AG09319 (cell line): ENCODE measurements around the gene SF1.

Experiments used
- DNase-seq: peaks from one replicate; pipeline ENCODE4 v3.0.0-alpha.2; 2010; ENCODE audit warnings: low read depth; ENCODE audit errors: extremely low read depth
- CTCF ChIP-seq: IDR thresholded peaks from 2 replicates; pipeline ENCODE4 v1.5.1; 2011; ENCODE audit warnings: low read depth, mild to moderate bottlenecking, inconsistent platforms, low read length, moderate library complexity

SF1 gene

GRCh38 chr11:64803846-64804345 is 25.6 kb upstream of the SF1 start:
- DNase-seq, result no peak
- TF ChIP-seq CTCF, result no peak

DNA sequence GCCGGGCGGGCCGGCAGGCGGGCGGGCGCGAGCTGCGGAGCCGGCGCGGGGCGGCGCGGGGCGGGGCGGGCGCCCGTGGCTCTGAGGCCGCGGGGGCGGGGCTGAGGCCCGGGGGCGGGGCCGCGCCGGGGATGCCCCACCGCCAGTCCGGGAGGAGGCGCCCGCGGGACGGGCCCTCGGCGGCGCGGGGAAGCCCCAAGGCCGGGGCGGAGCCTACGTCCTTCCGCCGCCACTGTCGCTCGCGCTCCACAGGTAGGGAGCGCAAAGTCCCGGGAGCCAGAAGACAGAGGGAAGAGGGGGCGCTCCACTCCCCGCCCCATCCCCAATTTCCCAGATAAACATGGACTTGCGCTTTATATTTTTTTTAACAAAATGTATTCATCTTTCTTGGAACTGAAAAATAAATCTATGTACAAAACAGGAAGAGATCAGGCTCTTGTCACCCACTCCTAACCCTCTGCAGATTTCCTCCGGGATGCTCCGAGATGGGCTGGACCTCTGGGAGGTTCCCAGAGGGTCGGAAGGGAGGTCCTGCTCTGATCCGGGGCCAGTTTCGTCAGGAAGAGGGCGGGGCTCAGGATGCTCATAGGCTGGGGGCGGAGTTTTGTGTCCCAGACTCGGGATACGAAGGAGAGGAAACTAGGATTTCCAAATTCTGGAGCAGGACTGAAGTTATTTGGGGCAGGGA is 25.0 kb upstream of the SF1 start, which contains the start of gene MAP4K2:
Gene MAP4K2, minus strand, starts transcription at position 57 of the 688 bp plus-strand sequence. CDS start 65 bp downstream, outside the sequence.
- TF ChIP-seq CTCF, result no peak; the same call in 1 of the 2 replicates

DNA sequence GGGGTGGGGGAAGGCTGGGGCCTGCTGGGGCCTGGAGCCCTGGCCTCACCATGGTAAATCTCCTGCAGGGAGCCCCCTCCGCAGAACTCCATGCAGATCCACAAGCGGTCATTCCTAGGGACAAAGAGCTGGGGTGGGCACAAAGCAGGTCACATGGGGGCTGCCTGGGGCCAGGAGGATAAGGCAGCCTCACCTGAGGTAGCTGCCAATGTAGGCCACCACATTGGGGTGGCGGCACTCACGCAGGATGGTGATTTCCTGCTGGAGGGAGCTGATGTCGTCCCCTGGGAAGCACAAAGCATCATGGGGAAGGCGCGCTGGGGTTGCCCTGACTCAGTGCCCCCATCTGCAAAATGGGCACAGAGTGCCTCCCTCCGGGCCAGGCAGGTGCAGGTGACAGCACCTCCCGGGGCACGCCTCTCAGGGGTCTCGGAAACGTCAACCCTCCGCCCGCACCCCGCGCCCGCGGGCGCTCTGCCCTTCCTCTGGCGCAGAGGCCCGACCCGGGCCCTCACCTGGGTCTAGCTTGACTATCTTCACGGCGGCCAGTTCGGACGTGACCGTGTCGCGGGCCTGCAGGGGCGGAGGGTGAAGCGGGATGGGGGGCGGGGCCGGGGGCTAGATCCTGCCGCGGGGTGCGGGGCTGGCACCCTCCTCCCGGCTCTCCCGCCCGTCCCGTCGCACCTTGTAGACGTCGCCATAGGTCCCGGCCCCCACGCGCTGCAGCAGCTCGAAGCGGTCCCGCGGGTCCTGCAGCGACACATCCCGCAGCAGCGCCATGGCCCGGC is 24.2 kb upstream of the SF1 start:
- DNase-seq, result no peak
- no peak for TF ChIP-seq CTCF

More for the DNA sequence above, 25.0 kb upstream of the SF1 start, which contains the start of gene MAP4K2:
- peak; percentile 47 for DNase-seq

DNA sequence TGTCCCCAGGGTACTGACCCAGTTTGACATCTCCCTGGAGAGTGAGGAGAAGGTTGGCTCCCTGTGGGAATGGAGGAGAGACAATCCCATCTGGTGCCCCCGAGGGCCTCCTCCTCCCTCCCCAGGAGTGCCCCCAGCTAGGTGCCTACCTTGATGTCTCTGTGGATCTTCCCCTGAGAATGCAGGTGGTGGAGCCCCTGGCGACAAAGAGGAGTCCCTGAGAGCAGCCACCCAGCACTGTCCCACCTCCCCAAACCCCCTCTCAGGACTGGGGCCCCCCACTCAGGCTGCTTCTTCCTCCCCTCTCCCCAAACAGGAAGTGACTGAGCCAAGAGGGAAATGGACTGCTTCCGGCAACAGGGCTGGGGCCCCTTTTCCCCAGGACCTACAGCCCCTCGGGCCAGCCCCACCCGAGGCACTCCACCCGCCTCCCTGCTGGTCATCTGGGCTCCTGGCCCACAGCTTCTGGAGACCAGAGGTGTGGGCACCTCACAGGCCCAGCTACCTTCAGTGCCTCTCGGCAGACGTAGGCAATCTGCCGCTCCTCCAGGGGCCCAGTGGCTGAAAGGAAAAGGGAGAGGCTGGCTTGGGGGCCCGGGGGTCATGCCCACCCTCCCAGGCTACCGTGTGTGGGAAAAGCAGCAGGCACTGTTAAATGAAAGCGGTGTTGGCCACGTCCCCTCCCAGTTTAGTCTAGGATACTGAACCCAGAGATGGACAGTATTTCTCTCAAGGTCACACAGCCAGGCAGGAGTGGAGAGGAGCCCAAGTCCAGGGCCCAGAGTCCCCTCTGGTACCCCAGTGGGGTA is 23.4 kb upstream of the SF1 start:
- TF ChIP-seq CTCF, result no peak
- DNase-seq, result no peak

GRCh38 chr11:64801158-64801464 is 22.8 kb upstream of the SF1 start:
- no peak for TF ChIP-seq CTCF
- no peak for DNase-seq

DNA sequence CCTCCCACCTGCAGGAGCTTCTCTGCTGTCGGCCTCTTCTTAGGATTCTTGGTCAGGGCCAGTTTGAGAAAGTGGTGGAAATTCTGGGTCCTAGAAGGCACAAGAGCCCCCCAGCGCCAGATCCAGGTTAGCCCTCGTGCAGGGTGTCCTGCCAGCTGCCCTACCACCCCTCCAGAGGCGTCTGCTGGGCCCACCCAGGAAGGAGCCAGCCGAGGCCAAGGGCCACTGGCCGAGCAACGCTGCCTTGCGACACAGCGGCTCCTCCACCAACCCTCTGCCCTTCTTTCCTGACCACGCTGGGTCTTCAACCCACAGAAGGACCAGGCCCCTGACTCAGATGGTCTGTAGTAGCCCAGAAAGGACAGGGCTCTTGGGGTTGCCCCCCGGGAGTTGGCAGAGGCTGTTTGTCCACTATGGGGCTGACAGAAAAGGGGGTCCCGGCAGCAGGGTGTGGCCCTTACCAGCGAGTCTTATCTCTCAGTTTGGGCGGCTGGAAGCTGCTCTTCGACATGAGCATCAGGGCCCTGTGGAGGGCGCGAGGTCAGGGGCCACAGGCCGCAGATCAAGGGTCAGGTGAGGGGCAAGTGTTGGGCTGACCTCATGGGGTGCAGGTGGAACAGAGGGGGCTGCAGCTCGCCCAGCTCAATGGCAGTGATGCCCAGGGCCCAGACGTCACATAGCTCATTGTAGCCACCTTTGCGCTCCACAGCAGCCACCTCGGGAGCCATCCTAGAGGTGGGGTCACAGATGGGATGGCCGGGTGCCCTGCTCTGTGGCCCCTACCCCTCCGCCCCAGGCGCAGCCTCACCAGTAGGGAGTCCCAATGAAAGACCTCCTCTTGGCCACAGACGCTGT is 22.2 kb upstream of the SF1 start:
- no peak for DNase-seq
- no peak for TF ChIP-seq CTCF
